Activated CD4-positive, alpha-beta memory T cell treated with anti-CD3 and anti-CD28 coated beads for 36 hours (primary cell): ENCODE measurements around the gene VANGL2. TPM values are rescaled to one million over a fixed set of nuclear protein-coding genes. Genes with fewer than 3 reads are reported as not detected.
A peak's percentile ranks its signal among the peaks of the same experiment; 100 is the strongest.

Experiments
- CTCF ChIA-PET: fragments of 350-600 bp; sonication (Branson Sonifier 250); formaldehyde crosslinking; loops from one replicate; lab custom pipeline; 2021; ENCODE audit warnings: antibody characterized with exemption, inconsistent platforms; lab: Charles Lee
- POLR2A ChIA-PET: fragments of 350-600 bp; sonication (Branson Sonifier 250); formaldehyde crosslinking; loops from one replicate; lab custom pipeline; 2021; ENCODE audit warnings: antibody characterized with exemption; lab: Charles Lee
- DNase-seq: peaks from one replicate; pipeline ENCODE4 v3.0.0-alpha.2; 2020
- H3K27ac Mint-ChIP-seq: one replicate; pipeline ENCODE4 v1.8.0; 2021; ENCODE audit warnings: mixed read lengths
- H3K27me3 Mint-ChIP-seq: one replicate; pipeline ENCODE4 v1.8.0; 2021; ENCODE audit warnings: mixed read lengths
- H3K36me3 Mint-ChIP-seq: one replicate; pipeline ENCODE4 v1.8.0; 2021; ENCODE audit warnings: mixed read lengths
- H3K4me1 Mint-ChIP-seq: one replicate; pipeline ENCODE4 v1.8.0; 2021; ENCODE audit warnings: low read depth, mixed read lengths
- H3K4me3 Mint-ChIP-seq: one replicate; pipeline ENCODE4 v1.8.0; 2021; ENCODE audit warnings: mild to moderate bottlenecking, mixed read lengths
- H3K9me3 Mint-ChIP-seq: one replicate; pipeline ENCODE4 v1.8.0; 2021; ENCODE audit warnings: mixed read lengths
- intact Hi-C: fragments of 100-400 bp; cut with micrococcal nuclease; formaldehyde crosslinking; loops from one replicate; pipeline ENCODE4 v1.15.1; 2023
- total RNA-seq, 2 experiments: library from RNA; stranded (reverse); gene quantifications; one replicate each; pipeline ENCODE4 v1.2.3, GENCODE V29; 2021

The VANGL2 gene
- total RNA-seq, 2 experiments from 2014 or later = not detected

GRCh38 chr1:160436966-160437365 is 36.6 kb downstream of the VANGL2 start:
- peaks cover 17% of the 10 kb centered on the region for H3K9me3 Mint-ChIP-seq
- peak overlapping the region; percentile 52 for H3K27ac Mint-ChIP-seq
- DNase-seq = no peak
- H3K4me3 Mint-ChIP-seq = no peak overlapping the region
- H3K27me3 Mint-ChIP-seq = no peaks in the 10 kb centered on the region
- H3K4me1 Mint-ChIP-seq = peaks cover 52% of the 10 kb centered on the region
- ChIA-PET CTCF (interaction anchor here (0.6 kb wide), 1 partner anchor 33 kb away, joined by 3 read pairs; no protein-coding TSS in a partner anchor), POLR2A (interaction anchor here (0.8 kb wide), 1 partner anchor 16 kb away, joined by 3 read pairs; no protein-coding TSS in a partner anchor)
- intact Hi-C loops = loop anchor here (10.0 kb wide), 1 partner anchor 358 kb away; the partner anchor contains the start of gene LY9
- H3K36me3 Mint-ChIP-seq = peaks cover 15% of the 10 kb centered on the region

- peaks cover 17% of the 10 kb centered on the region for H3K9me3 Mint-ChIP-seq
- H3K36me3 Mint-ChIP-seq = peaks cover 15% of the 10 kb centered on the region
- peak; percentile 32 for DNase-seq
- H3K27me3 Mint-ChIP-seq = no peaks in the 10 kb centered on the region
- H3K4me3 Mint-ChIP-seq = peak overlapping the region; percentile 59
- intact Hi-C loops = loop anchor here (10.0 kb wide), 1 partner anchor 357 kb away; the partner anchor contains the start of gene LY9
- ChIA-PET POLR2A (interaction anchor here (0.6 kb wide), 1 partner anchor 16 kb away, joined by 4 read pairs; no protein-coding TSS in a partner anchor), CTCF (interaction anchor here (0.6 to 1.1 kb wide), 2 partner anchors 32 to 112 kb away, joined by 3 read pairs; no protein-coding TSS in a partner anchor)
- H3K4me1 Mint-ChIP-seq = peaks cover 45% of the 10 kb centered on the region
- H3K27ac Mint-ChIP-seq = peak overlapping the region; percentile 84
Observed at GRCh38 chr1:160437432-160438316, 37.3 kb downstream of the VANGL2 start.

DNA sequence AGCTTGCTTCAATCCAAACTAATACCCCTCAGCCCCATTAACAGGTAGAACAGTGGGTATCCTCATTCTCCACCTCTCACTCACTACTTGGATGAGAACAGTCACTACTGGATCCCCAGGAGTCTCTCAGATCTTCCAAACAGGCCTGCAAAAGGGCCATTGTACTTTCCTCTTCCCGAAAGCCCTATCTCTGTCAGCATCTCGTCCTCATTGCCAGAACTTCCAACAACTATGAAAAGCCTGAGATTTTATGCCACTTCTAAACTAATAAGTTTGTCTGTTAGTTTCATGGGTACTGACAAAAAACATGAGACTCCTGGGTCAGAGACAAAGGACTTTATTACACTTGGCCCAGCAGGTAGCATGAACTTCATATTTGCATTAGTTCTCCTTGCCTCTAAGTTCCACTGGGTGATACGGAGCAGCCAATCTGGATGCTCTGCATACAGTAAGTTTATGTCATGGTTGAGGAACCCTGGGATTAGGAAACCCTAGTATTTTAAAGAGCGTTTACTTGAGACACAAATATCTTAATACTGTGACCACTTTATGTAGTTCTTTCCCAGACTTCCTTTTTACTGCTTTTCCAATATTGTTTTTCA is 38.1 kb downstream of the VANGL2 start:
- ChIA-PET CTCF (interaction anchor here (1.1 kb wide), 1 partner anchor 112 kb away, joined by 3 read pairs; no protein-coding TSS in a partner anchor), POLR2A (interaction anchor here (0.6 kb wide), 1 partner anchor 15 kb away, joined by 4 read pairs; no protein-coding TSS in a partner anchor)
- intact Hi-C loops = loop anchor here (10.0 kb wide), 1 partner anchor 356 kb away; the partner anchor contains the start of gene LY9
- Mint-ChIP-seq H3K27ac (peak overlapping the region; percentile 84), H3K36me3 (peaks cover 14% of the 10 kb centered on the region), H3K4me3 (peak overlapping the region; percentile 59), H3K4me1 (peaks cover 43% of the 10 kb centered on the region), H3K9me3 (peaks cover 17% of the 10 kb centered on the region), H3K27me3 (no peaks in the 10 kb centered on the region)
- DNase-seq = no peak

DNA sequence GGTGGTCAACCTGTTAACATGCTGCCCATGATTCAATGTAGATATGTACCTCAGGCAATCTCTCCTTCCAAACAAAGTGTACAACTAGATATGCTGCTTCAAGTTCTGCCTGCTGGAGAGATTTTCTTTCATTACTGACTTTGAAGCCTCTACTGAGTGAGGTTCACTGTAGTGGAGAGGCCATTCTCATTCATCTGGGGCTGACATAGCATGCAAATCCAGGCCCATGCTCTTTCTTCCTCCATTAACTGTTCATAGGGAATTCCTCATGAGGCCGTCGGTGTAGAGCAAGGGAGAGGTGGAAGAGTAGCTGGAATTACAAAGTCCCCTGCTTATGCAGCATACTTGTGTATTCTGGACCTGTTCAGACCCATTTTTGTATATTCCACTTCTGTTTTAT is 38.6 kb downstream of the VANGL2 start:
- ChIA-PET POLR2A (no interaction called here), CTCF (no interaction called here)
- peaks cover 44% of the 10 kb centered on the region for H3K4me1 Mint-ChIP-seq
- H3K9me3 Mint-ChIP-seq = peaks cover 13% of the 10 kb centered on the region
- intact Hi-C loops = loop anchor here (10.0 kb wide), 1 partner anchor 356 kb away; the partner anchor contains the start of gene LY9
- H3K36me3 Mint-ChIP-seq = peaks cover 11% of the 10 kb centered on the region
- no peaks in the 10 kb centered on the region for H3K27me3 Mint-ChIP-seq
- no peak overlapping the region for H3K4me3 Mint-ChIP-seq
- no peak for DNase-seq
- peak overlapping the region; percentile 84 for H3K27ac Mint-ChIP-seq

GRCh38 chr1:160439718-160440117 is 39.4 kb downstream of the VANGL2 start:
- ChIA-PET POLR2A (no interaction called here), CTCF (no interaction called here)

DNA sequence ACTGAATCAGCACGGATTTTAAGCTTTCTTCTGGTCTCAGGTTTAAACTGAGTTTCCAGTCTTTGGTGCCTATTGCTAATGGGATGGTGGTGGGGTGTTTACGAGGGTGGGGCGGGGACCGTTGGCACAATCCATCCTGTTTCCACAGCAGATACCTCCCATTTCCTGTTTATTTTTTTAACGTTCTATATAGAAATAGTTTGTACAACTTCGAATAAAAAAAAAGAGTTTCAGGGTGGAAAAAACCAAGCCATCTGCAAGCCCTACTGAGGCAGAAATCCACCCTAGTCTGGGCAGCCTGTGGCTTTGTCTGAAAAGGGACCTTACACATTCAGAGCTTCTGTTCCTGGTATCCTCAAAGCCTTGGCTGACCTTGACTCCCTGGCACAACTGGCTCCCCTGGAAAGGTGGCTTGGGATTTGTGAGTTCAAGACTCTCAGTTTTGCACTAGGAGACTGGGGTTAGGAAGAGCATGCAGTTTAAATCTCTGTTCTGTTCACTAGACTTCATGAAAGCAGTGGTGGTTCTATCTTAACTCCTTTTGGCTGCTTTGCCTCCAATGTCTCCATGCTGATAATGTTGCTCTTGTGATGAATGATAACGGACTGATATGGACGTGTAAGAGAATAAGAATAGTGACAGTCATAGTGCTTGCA is 46.7 kb downstream of the VANGL2 start:
- peaks cover 63% of the 10 kb centered on the region for H3K4me1 Mint-ChIP-seq
- peak overlapping the region; percentile 40 for H3K4me3 Mint-ChIP-seq

More at GRCh38 chr1:160439718-160440117, 39.4 kb downstream of the VANGL2 start:
- intact Hi-C loops = loop anchor here (10.0 kb wide), 1 partner anchor 355 kb away; the partner anchor contains the start of gene LY9
- Mint-ChIP-seq H3K4me3 (no peak overlapping the region), H3K27ac (no peak overlapping the region), H3K27me3 (no peaks in the 10 kb centered on the region), H3K4me1 (peaks cover 43% of the 10 kb centered on the region), H3K9me3 (peaks cover 5% of the 10 kb centered on the region), H3K36me3 (peaks cover 5% of the 10 kb centered on the region)
- DNase-seq = no peak

GRCh38 chr1:160449494-160449893 is 49.1 kb downstream of the VANGL2 start:
- peaks cover 68% of the 10 kb centered on the region for H3K4me1 Mint-ChIP-seq
- intact Hi-C loops = no loop called here
- no peaks in the 10 kb centered on the region for H3K36me3 Mint-ChIP-seq
- no peak overlapping the region for H3K27ac Mint-ChIP-seq
- ChIA-PET CTCF (interaction anchor here (0.6 kb wide), 1 partner anchor 8 kb away, joined by 3 read pairs; no protein-coding TSS in a partner anchor), POLR2A (interaction anchor here (0.6 kb wide), 1 partner anchor 196 kb away, joined by 3 read pairs; no protein-coding TSS in a partner anchor)
- H3K4me3 Mint-ChIP-seq = no peak overlapping the region
- no peaks in the 10 kb centered on the region for H3K27me3 Mint-ChIP-seq
- no peaks in the 10 kb centered on the region for H3K9me3 Mint-ChIP-seq
- no peak for DNase-seq

More for the DNA sequence above, 46.7 kb downstream of the VANGL2 start:
- Mint-ChIP-seq H3K36me3 (no peaks in the 10 kb centered on the region), H3K27me3 (no peaks in the 10 kb centered on the region), H3K9me3 (no peaks in the 10 kb centered on the region), H3K27ac (peak overlapping the region; percentile 64)
- no peak for DNase-seq
- ChIA-PET CTCF (interaction anchor here (1.0 kb wide), 1 partner anchor 8 kb away, joined by 3 read pairs; no protein-coding TSS in a partner anchor), POLR2A (interaction anchor here (0.7 kb wide), 1 partner anchor 185 kb away, joined by 4 read pairs; the partner anchor contains the start of gene DCAF8)
- intact Hi-C loops = no loop called here

- peak; percentile 45 for DNase-seq
- intact Hi-C loops = loop anchor here (1.0 kb wide), 2 partner anchors 8 kb away; no protein-coding TSS in a partner anchor
Observed at GRCh38 chr1:160451119-160451858, 50.9 kb downstream of the VANGL2 start.

DNA sequence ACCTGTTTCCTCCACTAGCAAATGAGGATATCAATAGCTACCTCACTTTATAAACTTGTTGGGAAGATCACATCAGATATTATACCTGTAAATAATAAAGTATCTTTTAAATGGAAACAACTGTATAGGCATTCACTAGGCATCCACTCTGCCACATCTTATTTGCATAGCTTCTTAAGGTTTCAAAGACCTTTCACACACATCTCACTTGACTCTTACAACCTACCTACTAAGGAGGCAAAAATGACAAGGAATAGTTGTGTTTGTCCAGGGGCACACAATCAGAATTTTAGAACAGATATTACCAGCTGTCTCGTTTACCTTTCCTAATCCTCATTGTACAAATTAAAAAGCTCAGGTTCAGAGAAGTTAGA is 51.5 kb downstream of the VANGL2 start:
- ChIA-PET POLR2A (interaction anchor here (0.9 to 1.5 kb wide), 4 partner anchors 9 to 68 kb away, joined by 4 to 6 read pairs (median 4); no protein-coding TSS in a partner anchor), CTCF (interaction anchor here (0.9 to 1.5 kb wide), 7 partner anchors 23 to 153 kb away, joined by 3 to 8 read pairs (median 3); no protein-coding TSS in a partner anchor)
- Mint-ChIP-seq H3K4me3 (peak overlapping the region; percentile 53), H3K27ac (peak overlapping the region; percentile 97), H3K27me3 (no peaks in the 10 kb centered on the region), H3K9me3 (no peaks in the 10 kb centered on the region), H3K36me3 (no peaks in the 10 kb centered on the region), H3K4me1 (peaks cover 78% of the 10 kb centered on the region)
- intact Hi-C loops = loop anchor here (1.0 kb wide), 2 partner anchors 7 to 9 kb away; no protein-coding TSS in a partner anchor
- DNase-seq = no peak

More at GRCh38 chr1:160451119-160451858, 50.9 kb downstream of the VANGL2 start:
- H3K36me3 Mint-ChIP-seq = no peaks in the 10 kb centered on the region
- peaks cover 79% of the 10 kb centered on the region for H3K4me1 Mint-ChIP-seq
- H3K4me3 Mint-ChIP-seq = peak overlapping the region; percentile 53
- POLR2A ChIA-PET = interaction anchor here (0.6 to 1.5 kb wide), 5 partner anchors 9 to 69 kb away, joined by 4 to 6 read pairs (median 5); no protein-coding TSS in a partner anchor
- H3K27me3 Mint-ChIP-seq = no peaks in the 10 kb centered on the region
- CTCF ChIA-PET = interaction anchor here (0.9 to 1.5 kb wide), 7 partner anchors 23 to 154 kb away, joined by 3 to 8 read pairs (median 3); no protein-coding TSS in a partner anchor
- H3K27ac Mint-ChIP-seq = peak overlapping the region; percentile 97
- no peaks in the 10 kb centered on the region for H3K9me3 Mint-ChIP-seq

GRCh38 chr1:160453443-160453842 is 53.1 kb downstream of the VANGL2 start:
- peak overlapping the region; percentile 97 for H3K27ac Mint-ChIP-seq
- no peaks in the 10 kb centered on the region for H3K36me3 Mint-ChIP-seq
- H3K27me3 Mint-ChIP-seq = no peaks in the 10 kb centered on the region
- ChIA-PET POLR2A (interaction anchor here (0.6 to 2.3 kb wide), 10 partner anchors 10 to 192 kb away, joined by 3 to 7 read pairs (median 4); no protein-coding TSS in a partner anchor), CTCF (interaction anchor here (0.7 to 1.8 kb wide), 5 partner anchors 10 to 230 kb away, joined by 3 to 8 read pairs (median 3); no protein-coding TSS in a partner anchor)
- H3K4me1 Mint-ChIP-seq = peaks cover 79% of the 10 kb centered on the region
- H3K9me3 Mint-ChIP-seq = no peaks in the 10 kb centered on the region
- DNase-seq = peak; percentile 65
- intact Hi-C loops = loop anchor here (1.0 kb wide), 1 partner anchor 87 kb away; no protein-coding TSS in a partner anchor
- peak overlapping the region; percentile 55 for H3K4me3 Mint-ChIP-seq
